ENCODE measurements around the gene BANF2. TPM values are rescaled to one million over a fixed set of nuclear protein-coding genes. Genes with fewer than 3 reads are reported as not detected.

The BANF2 gene
- total RNA-seq, 1 donor from 2014 or later, result not detected

DNA sequence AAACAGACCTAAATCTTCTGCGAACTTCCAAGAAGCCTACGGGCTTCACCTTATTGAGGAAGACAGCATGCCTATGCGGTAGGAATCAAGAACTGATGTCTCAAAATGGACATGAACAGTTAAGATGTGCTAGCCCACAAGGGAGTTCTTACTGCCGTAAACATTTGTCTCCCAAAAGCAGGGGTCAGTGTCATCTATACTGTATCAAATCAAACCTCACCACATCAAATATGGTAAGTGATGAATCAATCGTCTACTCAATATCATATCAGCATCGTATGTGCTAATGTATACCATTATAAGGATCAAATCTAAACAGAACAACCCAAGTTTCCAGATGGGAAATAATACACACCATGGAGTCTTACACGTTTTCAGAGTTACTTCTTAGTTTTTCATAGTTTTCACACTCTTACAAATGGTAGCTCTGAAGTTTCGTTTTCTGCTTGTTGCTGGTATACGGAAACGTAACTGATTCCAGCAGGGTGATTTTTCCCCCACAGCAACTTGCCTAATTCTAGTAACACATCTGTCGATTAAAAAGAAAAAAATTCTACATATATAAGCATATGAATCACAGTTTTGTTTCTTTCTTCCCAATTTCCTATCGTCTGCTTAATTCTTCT lies 30.3 kb upstream of the BANF2 start:
- Mint-ChIP-seq H3K36me3 (ENCODE audit: low read depth) (no peaks in the 10 kb centered on the region), H3K9me3 (no peaks in the 10 kb centered on the region), H3K27me3 (no peaks in the 10 kb centered on the region), H3K4me1 (peaks cover 9% of the 10 kb centered on the region), H3K27ac (no peak overlapping the region), H3K4me3 (no peak overlapping the region)
- DNase-seq (no peak), ATAC-seq (ENCODE audit: low read depth) (no peak)
- CTCF ChIA-PET, result no interaction called here
- TF ChIP-seq, protein P1, sequence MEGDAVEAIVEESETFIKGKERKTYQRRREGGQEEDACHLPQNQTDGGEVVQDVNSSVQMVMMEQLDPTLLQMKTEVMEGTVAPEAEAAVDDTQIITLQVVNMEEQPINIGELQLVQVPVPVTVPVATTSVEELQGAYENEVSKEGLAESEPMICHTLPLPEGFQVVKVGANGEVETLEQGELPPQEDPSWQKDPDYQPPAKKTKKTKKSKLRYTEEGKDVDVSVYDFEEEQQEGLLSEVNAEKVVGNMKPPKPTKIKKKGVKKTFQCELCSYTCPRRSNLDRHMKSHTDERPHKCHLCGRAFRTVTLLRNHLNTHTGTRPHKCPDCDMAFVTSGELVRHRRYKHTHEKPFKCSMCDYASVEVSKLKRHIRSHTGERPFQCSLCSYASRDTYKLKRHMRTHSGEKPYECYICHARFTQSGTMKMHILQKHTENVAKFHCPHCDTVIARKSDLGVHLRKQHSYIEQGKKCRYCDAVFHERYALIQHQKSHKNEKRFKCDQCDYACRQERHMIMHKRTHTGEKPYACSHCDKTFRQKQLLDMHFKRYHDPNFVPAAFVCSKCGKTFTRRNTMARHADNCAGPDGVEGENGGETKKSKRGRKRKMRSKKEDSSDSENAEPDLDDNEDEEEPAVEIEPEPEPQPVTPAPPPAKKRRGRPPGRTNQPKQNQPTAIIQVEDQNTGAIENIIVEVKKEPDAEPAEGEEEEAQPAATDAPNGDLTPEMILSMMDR (IDR thresholded peaks at IDR 0.05), result no peak
- intact Hi-C loops (cut with micrococcal nuclease), result no loop called here
- POLR2A ChIA-PET, result no interaction called here

DNA sequence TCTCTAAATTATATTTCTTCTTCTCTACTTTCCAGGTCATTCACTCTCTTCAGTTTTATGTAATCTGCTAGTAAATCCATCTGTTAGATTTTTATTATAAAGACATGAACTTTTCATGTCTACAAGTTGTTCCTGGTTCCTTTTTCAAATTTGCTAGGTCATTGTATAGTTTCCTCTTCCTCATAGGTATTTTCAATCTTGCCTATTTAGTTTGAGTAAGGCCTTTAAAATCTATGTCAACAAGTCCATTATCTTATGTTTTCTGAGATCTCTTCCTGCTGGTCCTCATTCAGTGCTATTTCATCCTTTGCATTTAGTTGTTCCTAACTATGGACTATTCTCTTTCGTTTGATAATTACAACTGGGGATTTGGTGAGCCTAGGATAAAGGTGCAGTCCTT lies 28.8 kb upstream of the BANF2 start:
- ChIA-PET CTCF (no interaction called here), POLR2A (no interaction called here)
- H3K4me3 Mint-ChIP-seq, result no peak overlapping the region
- no peaks in the 10 kb centered on the region for H3K9me3 Mint-ChIP-seq
- intact Hi-C loops (cut with micrococcal nuclease), result no loop called here
- H3K27ac Mint-ChIP-seq, result no peak overlapping the region
- no peaks in the 10 kb centered on the region for H3K36me3 Mint-ChIP-seq (ENCODE audit: low read depth)
- H3K27me3 Mint-ChIP-seq, result no peaks in the 10 kb centered on the region
- no peak for ATAC-seq (ENCODE audit: low read depth)
- DNase-seq, result no peak
- peaks cover 9% of the 10 kb centered on the region for H3K4me1 Mint-ChIP-seq
- TF ChIP-seq, protein P1 (IDR thresholded peaks at IDR 0.05), result no peak

DNA sequence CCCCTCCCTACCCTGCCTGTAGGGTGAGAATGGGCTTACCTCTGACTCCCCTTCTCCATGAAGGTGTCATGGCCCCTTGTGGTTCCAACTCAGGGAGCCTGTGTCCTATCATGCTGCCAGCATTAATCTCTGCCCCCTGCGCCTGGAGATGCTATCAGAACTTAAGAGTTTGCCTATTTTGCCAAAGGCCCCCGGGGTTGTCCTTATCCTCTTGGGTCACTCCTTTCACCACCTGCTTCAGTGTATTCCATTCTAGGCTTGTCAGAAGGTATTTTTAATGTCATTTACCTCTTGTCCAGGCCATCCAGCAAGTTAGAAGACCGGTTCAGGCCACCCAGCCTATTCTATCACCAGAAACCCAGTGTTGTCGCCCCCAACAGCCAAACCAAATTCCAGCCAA lies 28.2 kb upstream of the BANF2 start:
- ChIA-PET POLR2A (no interaction called here), CTCF (no interaction called here)
- no peak overlapping the region for H3K27ac Mint-ChIP-seq
- H3K9me3 Mint-ChIP-seq, result no peaks in the 10 kb centered on the region
- H3K36me3 Mint-ChIP-seq (ENCODE audit: low read depth), result no peaks in the 10 kb centered on the region
- DNase-seq, result no peak
- ATAC-seq (ENCODE audit: low read depth), result no peak
- no peaks in the 10 kb centered on the region for H3K27me3 Mint-ChIP-seq
- peaks cover 9% of the 10 kb centered on the region for H3K4me1 Mint-ChIP-seq
- intact Hi-C loops (cut with micrococcal nuclease), result no loop called here
- TF ChIP-seq, protein P1 (IDR thresholded peaks at IDR 0.05), result no peak
- H3K4me3 Mint-ChIP-seq, result no peak overlapping the region

DNA sequence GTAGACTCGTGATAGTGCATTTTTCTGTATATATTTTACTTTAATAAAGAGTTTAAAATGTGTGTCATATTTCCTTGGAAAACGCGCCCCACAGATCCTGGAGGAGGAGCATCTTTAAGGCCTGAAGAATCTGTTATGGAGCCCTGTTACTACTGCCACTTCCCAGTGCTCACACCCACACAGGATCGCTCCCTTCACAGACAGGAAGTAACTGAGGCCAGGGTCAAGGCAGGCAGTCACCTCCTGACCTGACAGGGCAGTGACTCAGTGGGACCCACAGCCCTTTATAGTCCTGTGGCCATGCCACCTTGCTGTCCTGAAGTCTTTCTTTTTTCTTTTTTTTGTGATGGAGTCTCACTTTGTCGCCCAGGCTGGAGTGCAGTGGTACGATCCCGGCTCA lies 26.7 kb upstream of the BANF2 start:
- intact Hi-C loops (cut with micrococcal nuclease), result no loop called here
- Mint-ChIP-seq H3K4me1 (peaks cover 9% of the 10 kb centered on the region), H3K36me3 (ENCODE audit: low read depth) (no peaks in the 10 kb centered on the region), H3K27me3 (no peaks in the 10 kb centered on the region), H3K9me3 (no peaks in the 10 kb centered on the region), H3K4me3 (no peak overlapping the region), H3K27ac (no peak overlapping the region)
- TF ChIP-seq, protein P1 (IDR thresholded peaks at IDR 0.05), result no peak
- ChIA-PET CTCF (interaction anchor here (1.0 kb wide), 1 partner anchor 10 kb away, joined by 3 read pairs; no protein-coding TSS in a partner anchor), POLR2A (no interaction called here)
- ATAC-seq (ENCODE audit: low read depth) (no peak), DNase-seq (no peak)

- H3K4me1 Mint-ChIP-seq, result peaks cover 15% of the 10 kb centered on the region
- ATAC-seq (ENCODE audit: low read depth) (no peak), DNase-seq (no peak)
- H3K36me3 Mint-ChIP-seq (ENCODE audit: low read depth), result no peaks in the 10 kb centered on the region
- CTCF ChIA-PET, result no interaction called here
- no peak overlapping the region for H3K27ac Mint-ChIP-seq
- no peaks in the 10 kb centered on the region for H3K9me3 Mint-ChIP-seq
- H3K27me3 Mint-ChIP-seq, result no peaks in the 10 kb centered on the region
- no peak overlapping the region for H3K4me3 Mint-ChIP-seq
- POLR2A ChIA-PET, result no interaction called here
- TF ChIP-seq, protein P1 (IDR thresholded peaks at IDR 0.05), result no peak
- intact Hi-C loops (cut with micrococcal nuclease), result no loop called here
Observed at GRCh38 chr20:17674722-17675518, 24.8 kb upstream of the BANF2 start.

Data from activated B cell treated with CpG ODN at 0.5 μM for 24 hours (primary cell).